HepG2 (cell line): ENCODE data around the gene BLVRB. TPM values are rescaled to one million over a fixed set of nuclear protein-coding genes. Genes with fewer than 3 reads are reported as not detected.

ENCODE experiments used
- ATAC-seq: fragments of 200-7000 bp; cut with Tn5 transposase; 3 replicates; pipeline ENCODE4 v1.9.1; 2020; ENCODE audit warnings: mild to moderate bottlenecking, moderate library complexity
- BruUV-seq: library from RNA; stranded (reverse); fragments of 400-500 nt; replicated peaks from 2 replicates; lab custom pipeline; 2021; lab: Mats Ljungman, UMichigan
- CTCF ChIA-PET: fragments of 300-600 bp; formaldehyde crosslinking; extraction: SDS; loops from one replicate; lab custom pipeline; 2021; ENCODE audit warnings: low total read pairs, inconsistent platforms, low intra/inter-chr PET ratio; lab: Yijun Ruan, JAX
- POLR2A ChIA-PET: fragments of 350-600 bp; sonication (Branson Sonifier 250); formaldehyde crosslinking; loops from one replicate; lab custom pipeline; 2020; ENCODE audit warnings: antibody characterized with exemption, inconsistent platforms; lab: Yijun Ruan, JAX
- DNase-seq: peaks from one replicate; pipeline ENCODE4 v3.0.0-alpha.2; 2015; ENCODE audit warnings: low spot score
- FAIRE-seq: peaks from 3 replicates; lab custom pipeline; 2011; peaks lifted over from hg19 to GRCh38; lab: Jason Lieb, UNC
- H2AFZ ChIP-seq: one replicate; pipeline ENCODE4 v1.6.1; 2011; ENCODE audit warnings: low read length, inconsistent platforms
- H3K27ac ChIP-seq: fragments of 300-600 bp; 3 replicates; pipeline ENCODE4 v1.8.0; 2011; ENCODE audit warnings: mixed run types, mild to moderate bottlenecking, mixed read lengths, low read length, inconsistent platforms; ENCODE audit not compliant: insufficient read depth; ENCODE audit errors: extremely low read length
- H3K27me3 ChIP-seq, 2 experiments: fragments of 200-600 bp in 1 of 2; 2 replicates in 1 of 2; 3 replicates in 1 of 2; pipeline versions ENCODE4 v1.6.0 to v1.8.0; 2011; ENCODE audit warnings: low read length in 2 of 2, mild to moderate bottlenecking in 2 of 2, moderate library complexity in 2 of 2, inconsistent platforms in 1 of 2; ENCODE audit not compliant: insufficient read depth in 2 of 2, control insufficient read depth in 1 of 2
- H3K36me3 ChIP-seq, 2 experiments: fragments of 200-600 bp in 1 of 2; replicated peaks in 1 of 2; 2 replicates in 1 of 2; 3 replicates in 1 of 2; pipeline versions ENCODE4 v1.5.1 to v1.8.0; 2011; ENCODE audit warnings: low read length in 2 of 2, inconsistent platforms in 1 of 2; ENCODE audit not compliant: insufficient read depth in 2 of 2, control insufficient read depth in 1 of 2
- H3K4me1 ChIP-seq: 2 replicates; pipeline ENCODE4 v1.5.1; 2012; ENCODE audit warnings: low read length, inconsistent platforms; ENCODE audit not compliant: insufficient read depth
- H3K4me2 ChIP-seq: 2 replicates; pipeline ENCODE4 v1.6.0; 2011; ENCODE audit warnings: low read depth, low read length, inconsistent platforms
- H3K4me3 ChIP-seq, 3 experiments: fragments of 200-600 bp in 1 of 3; sonication (generic), shearing (Covaris generic) in 1 of 3; replicated peaks in 1 of 3; 2 replicates each; pipeline ENCODE4 v1.5.1; 2011 to 2016; ENCODE audit warnings: low read length in 3 of 3, inconsistent platforms in 2 of 3, low read depth in 2 of 3, mild to moderate bottlenecking in 2 of 3, control low read depth in 1 of 3, mixed read lengths in 1 of 3; ENCODE audit not compliant: insufficient read depth in 1 of 3
- H3K79me2 ChIP-seq: one replicate; pipeline ENCODE4 v1.6.1; 2011; ENCODE audit warnings: low read length, inconsistent platforms; ENCODE audit not compliant: insufficient read depth
- H3K9ac ChIP-seq: 2 replicates; pipeline ENCODE4 v1.6.0; 2011; ENCODE audit warnings: mild to moderate bottlenecking, low read depth, low read length, inconsistent platforms; ENCODE audit not compliant: insufficient read depth
- H3K9me3 ChIP-seq: 2 replicates; pipeline ENCODE4 v1.5.1; 2012; ENCODE audit warnings: mild to moderate bottlenecking, low read length
- H4K20me1 ChIP-seq: 2 replicates; pipeline ENCODE4 v1.6.0; 2011; ENCODE audit warnings: inconsistent platforms, mild to moderate bottlenecking, low read length, moderate library complexity; ENCODE audit not compliant: insufficient read depth
- FUBP1 ChIP-seq: sonication (generic); formaldehyde crosslinking; IDR thresholded peaks from 2 replicates; pipeline ENCODE4 v1.5.1; 2020; ENCODE audit warnings: missing genetic modification reagents, mild to moderate bottlenecking, borderline replicate concordance
- NFE2L1 ChIP-seq: sonication (generic); formaldehyde crosslinking; IDR thresholded peaks from 2 replicates; pipeline ENCODE4 v1.4.0; 2020; ENCODE audit warnings: missing genetic modification reagents, mild to moderate bottlenecking, borderline replicate concordance
- PAX8 ChIP-seq: sonication (generic); formaldehyde crosslinking; IDR thresholded peaks from 2 replicates; pipeline ENCODE4 v1.8.0; 2022; ENCODE audit warnings: mild to moderate bottlenecking, missing genetic modification reagents, borderline replicate concordance
- SNAPC2 ChIP-seq: sonication (generic); formaldehyde crosslinking; IDR thresholded peaks from 2 replicates; pipeline ENCODE4 v1.8.1; 2022; ENCODE audit warnings: mild to moderate bottlenecking, missing genetic modification reagents
- TBP ChIP-seq: sonication (generic); formaldehyde crosslinking; IDR thresholded peaks from 2 replicates; pipeline ENCODE4 v1.5.0; 2020; ENCODE audit warnings: missing genetic modification reagents
- ZBTB43 ChIP-seq: sonication (generic); formaldehyde crosslinking; conservative IDR thresholded peaks from 2 replicates; pipeline ENCODE4 v1.4.0; 2020; ENCODE audit warnings: missing genetic modification reagents
- ZNF160 ChIP-seq: sonication (generic); formaldehyde crosslinking; IDR thresholded peaks from 2 replicates; pipeline ENCODE4 v1.8.0; 2022; ENCODE audit warnings: mild to moderate bottlenecking, inconsistent platforms, missing genetic modification reagents
- ZNF17 ChIP-seq: sonication (generic); formaldehyde crosslinking; IDR thresholded peaks from 2 replicates; pipeline ENCODE4 v1.5.0; 2020; ENCODE audit warnings: mild to moderate bottlenecking, missing genetic modification reagents
- ZNF382 ChIP-seq: sonication (generic); formaldehyde crosslinking; IDR thresholded peaks from 2 replicates; pipeline ENCODE4 v1.5.0; 2020; ENCODE audit warnings: missing genetic modification reagents, mild to moderate bottlenecking, borderline replicate concordance
- ZNF598 ChIP-seq: sonication (generic); formaldehyde crosslinking; IDR thresholded peaks from 2 replicates; pipeline ENCODE4 v1.5.1; 2020; ENCODE audit warnings: mild to moderate bottlenecking, missing genetic modification reagents, borderline replicate concordance
- WGBS: methylation state at CpG from one replicate; pipeline ENCODE4 v1.1.6; 2017; ENCODE audit warnings: low lambda C conversion rate; 5-methylcytosine and 5-hydroxymethylcytosine counted together
- in situ Hi-C: cut with HindIII; loops from 2 replicates; pipeline ENCODE4 v1.10.0; 2017; ENCODE audit warnings: low pct_unique_long_range_greater_than_20kb; ENCODE audit not compliant: extremely low pct_ligation_motif_present
- intact Hi-C: fragments of 100-400 bp; cut with micrococcal nuclease; formaldehyde crosslinking; loops from one replicate; pipeline ENCODE4 v1.10.0; 2022; ENCODE audit not compliant: unreplicated experiment
- polyA plus RNA-seq, 8 experiments: library from polyadenylated mRNA; depleted of rRNA in 3 of 8; stranded (reverse) in 7 of 8; unstranded in 1 of 8; fragments of >200 nt; fragmentation: Illumina TruSeq in 4 of 8; extraction: Trizol in 4 of 8; gene quantifications; 2 replicates each; pipeline versions ENCODE4 v1.2.1 to v1.2.3, GENCODE V29; 2011 to 2016; ENCODE audit warnings: low read depth in 4 of 8, missing spikeins in 1 of 8, mixed read lengths in 1 of 8; ENCODE audit not compliant: insufficient read depth in 1 of 8
- total RNA-seq, 5 experiments: library from RNA; depleted of rRNA; stranded (reverse); fragments of >200 nt; fragmentation: Illumina TruSeq; extraction: Trizol; gene quantifications; 2 replicates each; pipeline ENCODE4 v1.2.3, GENCODE V29; 2016; ENCODE audit warnings: low read depth in 1 of 5

BLVRB gene
- total and polyA plus RNA-seq, 2 of the 13 experiments (the other 11 are each of a cell fraction or from before 2014, with no cell fraction given) = 25.9 to 51.4 TPM

- TF ChIP-seq ZNF17 (CRISPR knock-in tag) = no peak
- TF ChIP-seq ZBTB43 = no peak
These were observed 5.4 kb downstream of the BLVRB start (continued) for GRCh38 chr19:40460185-40460584.

GRCh38 chr19:40458597-40458974, 7.0 kb downstream of the BLVRB start:
- no TSS peak for BruUV-seq
- no peak for DNase-seq
- Histone ChIP-seq H3K9ac (no peak overlapping the region), H3K27me3 (no peaks in the 10 kb centered on the region), H2AFZ (no peak overlapping the region), H4K20me1 (no peaks in the 10 kb centered on the region), H3K4me1 (peaks cover 27% of the 10 kb centered on the region), H3K79me2 (no peaks in the 10 kb centered on the region), H3K27ac (no peak overlapping the region), H3K9me3 (no peaks in the 10 kb centered on the region), H3K4me2 (no peak overlapping the region), H3K36me3 (0 out of 5 replicates have a peak, but pooled peaks cover 0 to 2% of the 10 kb centered on the region in 2 experiments), H3K4me3 (no peak overlapping the region)
- ChIA-PET CTCF (no interaction called here), POLR2A (no interaction called here)
- WGBS = 100% methylated on average over 3 of the region's 3 CpGs
- no peak for FAIRE-seq
- TF ChIP-seq ZNF598 = no peak
- no peak for TF ChIP-seq PAX8
- no peak for TF ChIP-seq SNAPC2 (CRISPR knock-in tag)
- TF ChIP-seq ZNF382 (CRISPR knock-in tag) = no peak
- TF ChIP-seq NFE2L1 (CRISPR knock-in tag) = no peak
- no peak for TF ChIP-seq TBP
- no peak for TF ChIP-seq FUBP1
- TF ChIP-seq ZNF160 = no peak
- intact Hi-C loops = no loop called here
- in situ Hi-C loops = no loop called here
- no peak for ATAC-seq
